ENCODE measurements around the gene RPL37A.

Gene RPL37A

GRCh38 chr2:216464104-216464720, 34.4 kb upstream of the RPL37A start:
- no peak overlapping the region for H3K27ac ChIP-seq (ENCODE audit: extremely low read depth, low read depth, low read length)
- H3K4me3 ChIP-seq (ENCODE audit: low read depth, low read length), result no peak overlapping the region
- CTCF ChIA-PET, result no interaction called here
- peaks cover 8 to 33% of the 10 kb centered on the region in 2 experiments; a peak in 2 of 3 replicates for H3K36me3 ChIP-seq (ENCODE audit: control insufficient read depth in 2 of 2, insufficient read depth in 1 of 2, low read length in 2 of 2)
- no peaks in the 10 kb centered on the region for H3K9me3 ChIP-seq (ENCODE audit: control insufficient read depth, insufficient read depth, low read depth, low read length)
- TF ChIP-seq ZNF692 (tag by site-specific recombination; IDR thresholded peaks at IDR 0.05) (no peak), ZNF394 (tag by site-specific recombination; IDR thresholded peaks at IDR 0.05; ENCODE audit: borderline replicate concordance) (no peak), ZNF19 (tag by site-specific recombination; IDR thresholded peaks at IDR 0.05; ENCODE audit: low read depth) (no peak)
- no peaks in the 10 kb centered on the region for H3K4me1 ChIP-seq (ENCODE audit: control insufficient read depth, insufficient read depth, low read length)
- POLR2A ChIA-PET, result no interaction called here

GRCh38 chr2:216465579-216466195, 33.0 kb upstream of the RPL37A start:
- CTCF ChIA-PET, result interaction anchor here (0.6 kb wide), 1 partner anchor 316 kb away, joined by 3 read pairs; no protein-coding TSS in a partner anchor
- POLR2A ChIA-PET, result no interaction called here
- Histone ChIP-seq H3K27ac (ENCODE audit: extremely low read depth, low read depth, low read length) (no peak overlapping the region), H3K4me3 (ENCODE audit: low read depth, low read length) (no peak overlapping the region), H3K9me3 (ENCODE audit: control insufficient read depth, insufficient read depth, low read depth, low read length) (no peaks in the 10 kb centered on the region), H3K4me1 (ENCODE audit: control insufficient read depth, insufficient read depth, low read length) (no peaks in the 10 kb centered on the region), H3K36me3 (ENCODE audit: control insufficient read depth in 2 of 2, insufficient read depth in 1 of 2, low read length in 2 of 2) (peaks cover 8 to 38% of the 10 kb centered on the region in 2 experiments; a peak in 2 of 3 replicates)
- TF ChIP-seq SALL2 (tag by site-specific recombination; IDR thresholded peaks at IDR 0.05; ENCODE audit: borderline replicate concordance) (no peak), GLIS1 (tag by site-specific recombination; IDR thresholded peaks at IDR 0.05) (0 out of 2 replicates have a peak, but pooled peaks have one; percentile 10)

- no peaks in the 10 kb centered on the region for H3K9me3 ChIP-seq (ENCODE audit: control insufficient read depth, insufficient read depth, low read depth, low read length)
- H3K4me3 ChIP-seq (ENCODE audit: low read depth, low read length), result no peak overlapping the region
- no peak for TF ChIP-seq ZBTB44 (tag by site-specific recombination; IDR thresholded peaks at IDR 0.05)
- no peak for TF ChIP-seq SCRT2 (tag by site-specific recombination; IDR thresholded peaks at IDR 0.05)
- TF ChIP-seq ZNF621 (tag by site-specific recombination; IDR thresholded peaks at IDR 0.05), result no peak
- TF ChIP-seq RBAK (tag by site-specific recombination; IDR thresholded peaks at IDR 0.05), result no peak
- TF ChIP-seq ZNF777 (tag by site-specific recombination; IDR thresholded peaks at IDR 0.05; ENCODE audit: borderline replicate concordance), result no peak
- no peak for TF ChIP-seq ZNF2 (tag by site-specific recombination; IDR thresholded peaks at IDR 0.05)
- no peak for TF ChIP-seq ZNF214 (tag by site-specific recombination; IDR thresholded peaks at IDR 0.05; ENCODE audit: borderline replicate concordance)
- no peak for TF ChIP-seq PATZ1 (tag by site-specific recombination; IDR thresholded peaks at IDR 0.05)
- TF ChIP-seq ZNF202 (tag by site-specific recombination; IDR thresholded peaks at IDR 0.05; ENCODE audit: borderline replicate concordance), result no peak
- TF ChIP-seq ZNF785 (tag by site-specific recombination; IDR thresholded peaks at IDR 0.05), result no peak
- no peak for TF ChIP-seq ZNF639 (tag by site-specific recombination; IDR thresholded peaks at IDR 0.05)
- TF ChIP-seq ZNF184 (tag by site-specific recombination; IDR thresholded peaks at IDR 0.05), result no peak
- no peak for TF ChIP-seq ZFP69B (tag by site-specific recombination; IDR thresholded peaks at IDR 0.05)
- TF ChIP-seq ZXDB (tag by site-specific recombination; IDR thresholded peaks at IDR 0.05), result no peak
- TF ChIP-seq ZFP37 (tag by site-specific recombination; IDR thresholded peaks at IDR 0.05), result no peak
- TF ChIP-seq ZNF561 (tag by site-specific recombination; IDR thresholded peaks at IDR 0.05; ENCODE audit: borderline replicate concordance), result no peak
- H3K36me3 ChIP-seq (ENCODE audit: control insufficient read depth in 2 of 2, insufficient read depth in 1 of 2, low read length in 2 of 2), result peaks cover 8 to 45% of the 10 kb centered on the region in 2 experiments; a peak in 2 of 3 replicates
- H3K27ac ChIP-seq (ENCODE audit: extremely low read depth, low read depth, low read length), result no peak overlapping the region
- POLR2A ChIA-PET, result no interaction called here
- CTCF ChIA-PET, result interaction anchor here (1.3 kb wide), 1 partner anchor 63 kb away, joined by 3 read pairs; no protein-coding TSS in a partner anchor
- H3K4me1 ChIP-seq (ENCODE audit: control insufficient read depth, insufficient read depth, low read length), result no peaks in the 10 kb centered on the region
These were observed 30.8 kb upstream of the RPL37A start for GRCh38 chr2:216467845-216468244.

Measured in HEK293 (cell line).